Mesendoderm (in vitro differentiated cells): ENCODE measurements around the gene SEC14L1.
"Not testable (repeated sequence)": the region's sequence is repeated elsewhere in the genome, so short reads cannot be mapped to it uniquely, and the experiment has no call there.

Source experiments
- DNase-seq: peaks from one replicate; pipeline ENCODE4 v3.0.0; 2013
- H2AK5ac ChIP-seq: 2 replicates; pipeline ENCODE4 v1.6.1; 2013; ENCODE audit warnings: low read length, inconsistent platforms
- H2BK120ac ChIP-seq: 2 replicates; pipeline ENCODE4 v1.6.1; 2013; ENCODE audit warnings: low read depth, mild to moderate bottlenecking, low read length, moderate library complexity, mixed read lengths
- H2BK15ac ChIP-seq: replicated peaks from 2 replicates; pipeline ENCODE4 v1.6.1; 2013; ENCODE audit warnings: low read depth, mild to moderate bottlenecking, moderate library complexity
- H2BK5ac ChIP-seq: 2 replicates; pipeline ENCODE4 v1.6.1; 2013; ENCODE audit warnings: low read length, inconsistent platforms
- H3K18ac ChIP-seq: 2 replicates; pipeline ENCODE4 v1.6.1; 2013; ENCODE audit warnings: mild to moderate bottlenecking, low read length, mixed read lengths
- H3K23ac ChIP-seq: one replicate; pipeline ENCODE4 v1.6.1; 2013; ENCODE audit warnings: low read length
- H3K27ac ChIP-seq: 2 replicates; pipeline ENCODE4 v1.5.1; 2013; ENCODE audit warnings: low read depth, mild to moderate bottlenecking, inconsistent platforms, low read length, moderate library complexity
- H3K27me3 ChIP-seq: 2 replicates; pipeline ENCODE4 v1.6.1; 2013; ENCODE audit warnings: low read length, control low read depth, mild to moderate bottlenecking, inconsistent platforms; ENCODE audit not compliant: insufficient read depth, poor library complexity
- H3K36me3 ChIP-seq: 2 replicates; pipeline ENCODE4 v1.6.1; 2013; ENCODE audit warnings: low read length, inconsistent platforms; ENCODE audit not compliant: control insufficient read depth, insufficient read depth
- H3K4ac ChIP-seq: one replicate; pipeline ENCODE4 v1.6.1; 2013; ENCODE audit warnings: low read depth, mild to moderate bottlenecking, low read length, moderate library complexity
- H3K4me1 ChIP-seq: 2 replicates; pipeline ENCODE4 v1.6.1; 2013; ENCODE audit warnings: low read depth, low read length, inconsistent platforms; ENCODE audit not compliant: control insufficient read depth
- H3K4me2 ChIP-seq: 2 replicates; pipeline ENCODE4 v1.6.1; 2013; ENCODE audit warnings: low read length
- H3K4me3 ChIP-seq: 2 replicates; pipeline ENCODE4 v1.5.1; 2013; ENCODE audit warnings: mild to moderate bottlenecking, low read length
- H3K56ac ChIP-seq: one replicate; pipeline ENCODE4 v1.6.1; 2013; ENCODE audit warnings: low read length
- H3K79me1 ChIP-seq: 2 replicates; pipeline ENCODE4 v1.6.1; 2013; ENCODE audit warnings: low read length, inconsistent platforms
- H3K79me2 ChIP-seq: 2 replicates; pipeline ENCODE4 v1.6.1; 2013; ENCODE audit warnings: mild to moderate bottlenecking, low read length; ENCODE audit not compliant: control insufficient read depth, insufficient read depth
- H3K9ac ChIP-seq: 2 replicates; pipeline ENCODE4 v1.6.1; 2013; ENCODE audit warnings: low read length, inconsistent platforms
- H4K5ac ChIP-seq: one replicate; pipeline ENCODE4 v1.6.1; 2013; ENCODE audit warnings: low read length
- H4K8ac ChIP-seq: one replicate; pipeline ENCODE4 v1.6.1; 2013; ENCODE audit warnings: low read depth, mild to moderate bottlenecking, control low read depth, low read length, moderate library complexity
- WGBS: extraction: QIAGEN DNeasy Blood & Tissue Kit; methylation state at CpG from one replicate; pipeline ENCODE4 v1.1.7; 2013; ENCODE audit warnings: low lambda C conversion rate, missing lambda C conversion rate; ENCODE audit not compliant: insufficient coverage; ENCODE audit errors: extremely low coverage; 5-methylcytosine and 5-hydroxymethylcytosine counted together

The SEC14L1 gene

GRCh38 chr17:77132411-77133086 lies 8.2 kb upstream of the SEC14L1 start:
- no CpG with 5 or more reads among the region's 9 CpGs for WGBS

GRCh38 chr17:77133087-77133638 lies 7.6 kb upstream of the SEC14L1 start:
- Histone ChIP-seq H2BK5ac (no peak overlapping the region), H2AK5ac (no peak overlapping the region), H4K5ac (no peak overlapping the region), H3K36me3 (no peaks in the 10 kb centered on the region), H3K9ac (no peak overlapping the region), H3K27me3 (no peaks in the 10 kb centered on the region), H4K8ac (no peak overlapping the region), H3K4me1 (peaks cover 6% of the 10 kb centered on the region), H3K23ac (no peak overlapping the region), H2BK120ac (no peak overlapping the region), H3K79me1 (no peaks in the 10 kb centered on the region), H3K79me2 (no peaks in the 10 kb centered on the region), H3K27ac (no peak overlapping the region), H2BK15ac (no peak overlapping the region), H3K4me2 (no peak overlapping the region), H3K4ac (no peak overlapping the region), H3K4me3 (no peak overlapping the region), H3K18ac (no peak overlapping the region), H3K56ac (no peak overlapping the region)
- no peak for DNase-seq
- WGBS: no CpG with 5 or more reads among the region's 15 CpGs

More at GRCh38 chr17:77132411-77133086, 8.2 kb upstream of the SEC14L1 start:
- Histone ChIP-seq H3K27me3 (no peaks in the 10 kb centered on the region), H3K23ac (no peak overlapping the region), H3K18ac (no peak overlapping the region), H2BK15ac (no peak overlapping the region), H2BK5ac (no peak overlapping the region), H2AK5ac (no peak overlapping the region), H3K4me1 (peaks cover 6% of the 10 kb centered on the region), H3K79me2 (no peaks in the 10 kb centered on the region), H2BK120ac (no peak overlapping the region), H3K27ac (no peak overlapping the region), H3K36me3 (no peaks in the 10 kb centered on the region), H3K4ac (no peak overlapping the region), H4K8ac (no peak overlapping the region), H3K4me3 (no peak overlapping the region), H3K56ac (no peak overlapping the region), H3K79me1 (no peaks in the 10 kb centered on the region), H3K9ac (no peak overlapping the region), H3K4me2 (no peak overlapping the region), H4K5ac (no peak overlapping the region)
- DNase-seq: no peak

GRCh38 chr17:77136420-77136767 lies 4.4 kb upstream of the SEC14L1 start:
- Histone ChIP-seq H4K5ac (no peak overlapping the region), H3K4me1 (peaks cover 3% of the 10 kb centered on the region), H3K79me1 (no peaks in the 10 kb centered on the region), H3K27ac (no peak overlapping the region), H4K8ac (no peak overlapping the region), H2BK120ac (no peak overlapping the region), H2BK15ac (no peak overlapping the region), H3K79me2 (no peaks in the 10 kb centered on the region), H3K4me3 (no peak overlapping the region), H3K18ac (no peak overlapping the region), H3K4me2 (no peak overlapping the region), H3K36me3 (no peaks in the 10 kb centered on the region), H3K4ac (no peak overlapping the region), H3K56ac (no peak overlapping the region), H3K9ac (no peak overlapping the region), H3K27me3 (no peaks in the 10 kb centered on the region), H3K23ac (no peak overlapping the region), H2BK5ac (no peak overlapping the region), H2AK5ac (no peak overlapping the region)
- no peak for DNase-seq
- WGBS: no CpG with 5 or more reads among the region's 8 CpGs

GRCh38 chr17:77137111-77137510 lies 3.7 kb upstream of the SEC14L1 start:
- Histone ChIP-seq H2BK5ac (no peak overlapping the region), H2AK5ac (no peak overlapping the region), H2BK15ac (no peak overlapping the region), H3K4ac (no peak overlapping the region), H3K79me2 (no peaks in the 10 kb centered on the region), H3K18ac (no peak overlapping the region), H2BK120ac (no peak overlapping the region), H3K4me3 (no peak overlapping the region), H3K4me2 (no peak overlapping the region), H4K8ac (no peak overlapping the region), H3K56ac (no peak overlapping the region), H3K27ac (no peak overlapping the region), H4K5ac (no peak overlapping the region), H3K9ac (no peak overlapping the region), H3K23ac (no peak overlapping the region), H3K27me3 (no peaks in the 10 kb centered on the region), H3K36me3 (no peaks in the 10 kb centered on the region), H3K79me1 (no peaks in the 10 kb centered on the region), H3K4me1 (peaks cover 3% of the 10 kb centered on the region)
- no peak for DNase-seq
- WGBS: no CpG with 5 or more reads among the region's 3 CpGs

- not testable (repeated sequence) for H3K79me2 ChIP-seq, H2BK5ac ChIP-seq, H3K9ac ChIP-seq, H4K8ac ChIP-seq, H3K56ac ChIP-seq, H3K4me2 ChIP-seq, H3K23ac ChIP-seq, H2AK5ac ChIP-seq, H3K36me3 ChIP-seq, H2BK15ac ChIP-seq, H3K27ac ChIP-seq, H3K18ac ChIP-seq, H3K4me3 ChIP-seq, H3K4me1 ChIP-seq, H2BK120ac ChIP-seq, H3K27me3 ChIP-seq, DNase-seq, H3K4ac ChIP-seq, H4K5ac ChIP-seq, H3K79me1 ChIP-seq
- WGBS: no CpG with 5 or more reads among the region's 3 CpGs
Observed at GRCh38 chr17:77137886-77138285, 2.9 kb upstream of the SEC14L1 start.
